NCI-H1092 treated with DMSO at 0.1 percent for 48 hours (cell line): ENCODE measurements around the gene NDN.
A peak's percentile ranks its signal among the peaks of the same experiment; 100 is the strongest.

Experiments
- DNase-seq: peaks from one replicate; lab custom pipeline; 2025; lab: John Stamatoyannopoulos, UW

The NDN gene

GRCh38 chr15:23642413-23643044 is 44.6 kb downstream of the NDN start:
- peak; percentile 51 for DNase-seq
